ENCODE data around the gene SMLR1.
"Not testable (repeated sequence)": the region's sequence is repeated elsewhere in the genome, so short reads cannot be mapped to it uniquely, and the experiment has no call there.

Gene SMLR1

GRCh38 chr6:130827247-130828149, at the start of gene SMLR1:
Gene SMLR1 (plus strand): TSS chr6:130827406. CDS start chr6:130827414, 8 bp downstream.
- no peak for DNase-seq

GRCh38 chr6:130778946-130779657, 48.1 kb upstream of the SMLR1 start:
- DNase-seq = no peak

- no peak for DNase-seq
These were observed 47.6 kb upstream of the SMLR1 start for GRCh38 chr6:130779658-130780033.

GRCh38 chr6:130780122-130780521, 47.1 kb upstream of the SMLR1 start:
- DNase-seq = no peak

GRCh38 chr6:130781557-130781956, 45.6 kb upstream of the SMLR1 start:
- no peak for DNase-seq

GRCh38 chr6:130783416-130784107, 43.6 kb upstream of the SMLR1 start:
- DNase-seq = no peak

- DNase-seq = no peak
These were observed 39.3 kb upstream of the SMLR1 start for GRCh38 chr6:130787726-130788500.

GRCh38 chr6:130788954-130789353, 38.3 kb upstream of the SMLR1 start:
- DNase-seq = no peak

- DNase-seq = no peak
These were observed 33.1 kb upstream of the SMLR1 start for GRCh38 chr6:130794010-130794697.

GRCh38 chr6:130794738-130795137, 32.5 kb upstream of the SMLR1 start:
- DNase-seq = no peak

GRCh38 chr6:130796313-130796905, 30.8 kb upstream of the SMLR1 start:
- DNase-seq = peak; percentile 47

GRCh38 chr6:130797061-130797460, 30.1 kb upstream of the SMLR1 start:
- DNase-seq = no peak

GRCh38 chr6:130801368-130801767, 25.8 kb upstream of the SMLR1 start:
- not testable (repeated sequence) for DNase-seq

GRCh38 chr6:130810307-130811030, 16.7 kb upstream of the SMLR1 start:
- DNase-seq = peak; percentile 5

- DNase-seq = no peak
These were observed 15.3 kb upstream of the SMLR1 start for GRCh38 chr6:130811932-130812331.

- no peak for DNase-seq
These were observed 12.7 kb upstream of the SMLR1 start for GRCh38 chr6:130814506-130814905.

- DNase-seq = no peak
These were observed 11.8 kb upstream of the SMLR1 start for GRCh38 chr6:130815200-130816071.

- no peak for DNase-seq
These were observed 4.5 kb upstream of the SMLR1 start for GRCh38 chr6:130822736-130823135.

GRCh38 chr6:130824978-130825694, 2.1 kb upstream of the SMLR1 start:
- no peak for DNase-seq

All from kidney glomerular epithelial cell (primary cell).